Activated CD8-positive, alpha-beta memory T cell treated with anti-CD3 and anti-CD28 coated beads for 4 hours (primary cell): Measurements from ENCODE around the gene GRIN2D.

Experiments
- DNase-seq, 2 donors: peaks; one replicate each; pipeline ENCODE4 v3.0.0-alpha.2; 2020; ENCODE audit warnings: low read depth in 2 of 2

Gene GRIN2D

GRCh38 chr19:48397263-48398101 is 4.0 kb downstream of the GRIN2D start:
- no peak for DNase-seq

- DNase-seq, result no peak
Measured at GRCh38 chr19:48398102-48398374, 4.6 kb downstream of the GRIN2D start.

DNA sequence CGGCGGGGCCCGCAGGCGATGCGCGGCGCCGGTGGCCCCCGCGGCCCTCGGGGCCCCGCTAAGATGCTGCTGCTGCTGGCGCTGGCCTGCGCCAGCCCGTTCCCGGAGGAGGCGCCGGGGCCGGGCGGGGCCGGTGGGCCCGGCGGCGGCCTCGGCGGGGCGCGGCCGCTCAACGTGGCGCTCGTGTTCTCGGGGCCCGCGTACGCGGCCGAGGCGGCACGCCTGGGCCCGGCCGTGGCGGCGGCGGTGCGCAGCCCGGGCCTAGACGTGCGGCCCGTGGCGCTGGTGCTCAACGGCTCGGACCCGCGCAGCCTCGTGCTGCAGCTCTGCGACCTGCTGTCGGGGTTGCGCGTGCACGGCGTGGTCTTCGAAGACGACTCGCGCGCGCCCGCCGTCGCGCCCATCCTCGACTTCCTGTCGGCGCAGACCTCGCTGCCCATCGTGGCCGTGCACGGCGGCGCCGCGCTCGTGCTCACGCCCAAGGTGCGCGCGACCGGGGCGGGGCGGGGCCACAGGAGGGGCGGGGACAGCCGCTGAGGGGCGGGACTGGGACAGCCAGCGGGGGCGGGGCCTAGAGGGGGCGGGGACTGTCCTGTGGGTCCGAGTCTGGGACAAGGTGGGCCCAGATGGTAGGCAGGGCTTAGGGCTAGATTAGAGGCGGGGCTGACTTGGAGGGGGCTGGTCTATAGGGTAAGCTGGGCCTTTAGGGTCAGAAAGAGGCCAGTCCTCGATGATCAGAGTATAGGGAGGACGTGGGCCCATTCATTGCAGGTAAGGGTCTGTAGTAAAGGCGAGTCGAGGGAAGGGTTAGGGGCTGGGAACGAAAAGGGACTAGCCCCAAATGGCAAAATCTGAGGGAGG is 5.1 kb downstream of the GRIN2D start:
- DNase-seq, result peak; percentile 56 to 61

DNA sequence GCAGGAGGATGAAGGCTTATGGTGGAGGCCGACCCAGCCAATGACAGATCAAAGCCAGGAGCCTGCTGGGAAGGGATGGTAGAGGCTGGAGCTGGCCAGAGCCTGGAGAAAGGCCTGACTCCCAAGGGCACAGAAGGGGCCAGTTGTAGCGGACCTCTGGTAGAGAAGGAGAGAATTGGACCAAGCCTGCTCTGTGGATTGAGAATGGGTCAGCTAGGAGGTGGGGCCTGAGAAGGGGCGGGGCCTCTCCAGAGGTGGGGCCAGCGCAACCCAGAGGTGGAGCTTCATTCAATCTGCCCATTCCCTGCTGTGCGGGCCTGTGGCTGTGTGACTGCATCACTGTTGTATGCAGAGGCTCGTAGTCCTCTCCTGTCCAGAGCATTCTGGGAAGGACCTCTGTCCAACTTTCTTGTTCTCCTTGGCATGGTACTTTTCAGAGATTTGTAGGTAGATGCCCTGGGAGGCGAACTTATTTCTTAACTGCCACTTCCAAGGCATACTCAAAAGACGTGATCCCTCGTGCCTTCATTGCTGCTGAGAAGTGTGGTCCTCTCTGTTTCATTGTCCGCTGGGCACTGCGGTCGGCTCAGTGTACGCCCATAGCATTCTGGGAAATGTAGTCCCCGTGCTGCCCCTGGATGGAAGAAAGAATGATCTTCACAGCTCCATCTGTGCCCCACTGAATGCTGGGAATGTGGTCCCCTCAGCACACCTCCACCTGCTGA is 6.7 kb downstream of the GRIN2D start:
- DNase-seq, result no peak

GRCh38 chr19:48401287-48401686 is 7.8 kb downstream of the GRIN2D start:
- DNase-seq, result no peak

- peak in 1 of 2 donors; percentile 42 for DNase-seq
Measured at GRCh38 chr19:48403606-48404005, 10.1 kb downstream of the GRIN2D start.

DNA sequence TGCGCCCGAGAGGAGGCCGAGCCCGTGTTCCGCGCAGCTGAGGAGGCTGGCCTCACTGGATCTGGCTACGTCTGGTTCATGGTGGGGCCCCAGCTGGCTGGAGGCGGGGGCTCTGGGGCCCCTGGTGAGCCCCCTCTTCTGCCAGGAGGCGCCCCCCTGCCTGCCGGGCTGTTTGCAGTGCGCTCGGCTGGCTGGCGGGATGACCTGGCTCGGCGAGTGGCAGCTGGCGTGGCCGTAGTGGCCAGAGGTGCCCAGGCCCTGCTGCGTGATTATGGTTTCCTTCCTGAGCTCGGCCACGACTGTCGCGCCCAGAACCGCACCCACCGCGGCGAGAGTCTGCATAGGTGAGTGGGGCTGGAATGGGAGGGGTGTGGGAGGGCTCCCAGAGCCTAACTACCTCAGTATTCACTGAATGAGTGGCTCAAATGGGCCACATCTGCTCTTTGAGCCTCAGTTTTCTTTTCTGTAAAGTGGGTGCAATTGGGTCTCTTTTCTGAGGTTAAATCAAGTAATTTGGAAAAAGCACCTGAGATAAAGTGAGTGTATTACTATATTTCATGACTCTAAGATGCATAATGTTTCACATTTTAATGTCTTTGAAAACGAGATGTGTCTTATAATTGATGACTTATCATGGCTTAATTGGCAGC is 11.7 kb downstream of the GRIN2D start:
- no peak for DNase-seq

- DNase-seq, result no peak
Measured at GRCh38 chr19:48405850-48406249, 12.4 kb downstream of the GRIN2D start.

GRCh38 chr19:48413879-48414587 is 20.6 kb downstream of the GRIN2D start:
- DNase-seq, result no peak

- DNase-seq, result peak in 1 of 2 donors; percentile 41
Measured at GRCh38 chr19:48415395-48415794, 21.9 kb downstream of the GRIN2D start.

DNA sequence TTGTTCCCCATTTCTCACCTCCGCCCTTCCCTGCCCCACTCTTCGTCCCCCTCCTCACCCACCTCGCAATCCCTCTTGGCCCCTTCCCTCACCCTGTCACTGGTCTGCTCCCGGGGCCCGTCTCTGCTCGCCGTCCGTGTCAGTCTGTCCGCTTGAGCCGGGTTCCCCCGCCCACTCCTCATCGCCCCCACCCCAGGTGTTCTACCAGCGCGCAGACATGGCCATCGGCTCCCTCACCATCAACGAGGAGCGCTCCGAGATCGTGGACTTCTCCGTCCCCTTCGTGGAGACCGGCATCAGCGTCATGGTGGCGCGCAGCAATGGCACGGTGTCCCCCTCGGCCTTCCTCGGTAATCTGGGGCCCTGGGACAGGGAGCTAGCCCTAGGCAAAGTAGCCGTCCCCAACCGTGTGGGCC is 22.3 kb downstream of the GRIN2D start:
- DNase-seq, result no peak

DNA sequence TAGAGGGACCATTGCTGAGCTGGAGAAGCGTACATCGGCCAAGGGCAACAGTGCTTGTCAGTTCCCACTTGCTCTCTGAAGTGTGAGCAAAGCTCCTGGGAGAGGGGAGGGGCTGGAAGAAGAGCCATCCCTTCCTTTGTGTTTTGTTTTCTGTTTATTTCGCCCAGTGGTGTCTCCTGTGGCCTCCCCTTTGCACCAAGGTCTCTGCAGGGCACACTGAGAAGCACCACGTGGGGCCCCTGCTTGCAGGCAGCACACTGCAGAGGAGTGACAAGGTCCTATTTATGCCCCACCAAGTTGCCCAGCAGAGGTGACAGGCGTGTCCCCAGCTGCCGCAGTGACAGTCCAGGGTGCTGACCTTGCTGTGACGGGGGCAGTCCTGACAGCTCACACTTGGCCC is 24.0 kb downstream of the GRIN2D start:
- DNase-seq, result no peak

DNA sequence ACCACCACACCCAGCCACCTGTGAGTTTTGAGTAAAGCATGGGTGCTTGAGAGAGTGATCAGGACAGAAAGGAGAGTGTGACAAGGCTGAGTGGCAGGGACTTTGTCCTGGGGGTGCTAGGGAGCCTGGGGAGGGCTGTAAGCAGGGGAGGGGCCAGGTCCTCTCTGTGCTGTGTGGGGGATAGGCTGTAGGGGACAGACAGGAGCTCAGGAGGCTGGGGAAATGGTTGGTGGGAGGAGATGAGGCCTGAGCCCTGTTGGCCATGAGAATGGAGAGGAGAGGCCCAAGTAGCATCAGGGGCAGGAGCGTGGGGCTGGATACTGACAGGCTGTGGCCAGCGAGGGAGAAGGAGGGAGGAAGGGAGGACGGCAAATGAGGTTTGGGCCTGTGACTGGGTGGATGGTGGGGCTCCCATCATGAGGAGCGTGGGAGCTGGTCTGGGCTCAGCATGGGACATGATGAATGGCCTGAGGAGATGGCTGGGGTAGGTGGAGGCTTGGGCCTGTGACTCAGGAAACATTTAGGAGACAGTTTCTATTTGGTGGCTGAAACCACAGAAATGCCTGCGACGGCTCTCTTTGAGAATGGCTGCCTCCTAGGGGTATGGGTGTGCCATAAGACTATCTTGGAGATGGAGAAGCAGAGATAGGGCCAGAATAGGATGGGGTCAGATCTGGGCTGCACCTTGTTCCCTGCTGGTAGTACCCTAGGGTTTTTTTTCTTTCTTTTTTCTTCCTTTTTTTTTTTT is 25.0 kb downstream of the GRIN2D start:
- DNase-seq, result no peak

GRCh38 chr19:48419158-48419920 is 25.9 kb downstream of the GRIN2D start:
- peak; percentile 40 to 51 for DNase-seq

DNA sequence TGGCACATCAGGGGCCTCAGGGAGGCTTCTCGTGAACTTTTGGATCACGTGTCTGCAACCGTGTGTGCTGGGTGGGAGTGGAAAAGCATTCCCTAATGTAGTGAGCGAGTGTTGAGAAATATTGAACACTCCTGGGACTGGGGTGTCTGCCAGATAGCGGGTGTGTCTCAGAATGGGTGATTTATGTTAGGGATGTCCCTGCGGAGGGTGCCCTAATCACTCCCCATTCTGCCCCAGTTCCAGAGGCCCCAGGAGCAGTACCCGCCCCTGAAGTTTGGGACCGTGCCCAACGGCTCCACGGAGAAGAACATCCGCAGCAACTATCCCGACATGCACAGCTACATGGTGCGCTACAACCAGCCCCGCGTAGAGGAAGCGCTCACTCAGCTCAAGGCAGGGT is 28.1 kb downstream of the GRIN2D start:
- DNase-seq, result no peak

GRCh38 chr19:48424694-48425219 is 31.3 kb downstream of the GRIN2D start:
- no peak for DNase-seq

- no peak for DNase-seq
Measured at GRCh38 chr19:48428670-48429069, 35.2 kb downstream of the GRIN2D start.

- DNase-seq, result no peak
Measured at GRCh38 chr19:48433337-48433736, 39.9 kb downstream of the GRIN2D start.

- no peak for DNase-seq
Measured at GRCh38 chr19:48436586-48436985, 43.1 kb downstream of the GRIN2D start.
